Measurements from ENCODE around the gene DHX16.
"Not testable (repeated sequence)": the region's sequence is repeated elsewhere in the genome, so short reads cannot be mapped to it uniquely, and the experiment has no call there.

The DHX16 gene

GRCh38 chr6:30678964-30679726 lies 6.3 kb upstream of the DHX16 start:
- DNase-seq (ENCODE audit: low read depth), result peak; percentile 83

- no peak for DNase-seq (ENCODE audit: low read depth)
These were observed 4.0 kb upstream of the DHX16 start for GRCh38 chr6:30676660-30677285.

GRCh38 chr6:30670760-30671527 lies 1.9 kb downstream of the DHX16 start:
- DNase-seq (ENCODE audit: low read depth), result no peak

GRCh38 chr6:30666300-30666699 lies 6.5 kb downstream of the DHX16 start:
- peak; percentile 51 for DNase-seq (ENCODE audit: low read depth)

- no peak for DNase-seq (ENCODE audit: low read depth)
These were observed 7.6 kb downstream of the DHX16 start for GRCh38 chr6:30664994-30665767.

GRCh38 chr6:30657922-30658321 lies 14.9 kb downstream of the DHX16 start:
- not testable (repeated sequence) for DNase-seq (ENCODE audit: low read depth)

GRCh38 chr6:30657454-30657853 lies 15.4 kb downstream of the DHX16 start:
- no peak for DNase-seq (ENCODE audit: low read depth)

GRCh38 chr6:30656513-30656912 lies 16.3 kb downstream of the DHX16 start:
- DNase-seq (ENCODE audit: low read depth), result no peak

- no peak for DNase-seq (ENCODE audit: low read depth)
These were observed 17.1 kb downstream of the DHX16 start for GRCh38 chr6:30655743-30656094.

GRCh38 chr6:30654798-30655742 lies 17.7 kb downstream of the DHX16 start:
- DNase-seq (ENCODE audit: low read depth), result no peak

GRCh38 chr6:30651143-30651542 lies 21.7 kb downstream of the DHX16 start:
- DNase-seq (ENCODE audit: low read depth), result no peak

- DNase-seq (ENCODE audit: low read depth), result peak; percentile 65
These were observed 25.3 kb downstream of the DHX16 start for GRCh38 chr6:30647242-30648116.

GRCh38 chr6:30646450-30647241 lies 26.2 kb downstream of the DHX16 start, which contains the start of gene C6orf136:
Gene C6orf136 (plus strand): TSS chr6:30647133. CDS start chr6:30647232, 99 bp downstream.
- peak; percentile 88 for DNase-seq (ENCODE audit: low read depth)

- DNase-seq (ENCODE audit: low read depth), result no peak
These were observed 26.8 kb downstream of the DHX16 start for GRCh38 chr6:30645989-30646388.

- DNase-seq (ENCODE audit: low read depth), result no peak
These were observed 28.0 kb downstream of the DHX16 start for GRCh38 chr6:30644769-30645168.

- DNase-seq (ENCODE audit: low read depth), result no peak
These were observed 29.1 kb downstream of the DHX16 start for GRCh38 chr6:30643656-30644055.

GRCh38 chr6:30641048-30641447 lies 31.8 kb downstream of the DHX16 start:
- no peak for DNase-seq (ENCODE audit: low read depth)

- no peak for DNase-seq (ENCODE audit: low read depth)
These were observed 32.3 kb downstream of the DHX16 start for GRCh38 chr6:30640481-30640880.

- no peak for DNase-seq (ENCODE audit: low read depth)
These were observed 37.0 kb downstream of the DHX16 start for GRCh38 chr6:30635834-30636233.

Data from stimulated activated CD8-positive, alpha-beta memory T cell treated with anti-CD3 and anti-CD28 coated beads, Interleukin-4, amount 100 ng/mL, for 24 hours (primary cell).